GM19468 (cell line): ENCODE results near the gene LVRN.

Source experiments
- ATAC-seq: cut with Tn5 transposase; IDR thresholded peaks from one replicate; pipeline ENCODE4 v1.9.1; 2021; ENCODE audit warnings: mild to moderate bottlenecking, moderate library complexity, moderate number of reproducible peaks; ENCODE audit not compliant: unreplicated experiment; ENCODE audit errors: extremely low read depth

LVRN gene

GRCh38 chr5:116076496-116076895, 114.2 kb downstream of the LVRN start:
- ATAC-seq = peak; percentile 98
